Endothelial cell of umbilical vein (primary cell): ENCODE measurements around the gene ABHD5. TPM values are rescaled to one million over a fixed set of nuclear protein-coding genes. Genes with fewer than 3 reads are reported as not detected.

Source experiments
- BruUV-seq: library from RNA; stranded (reverse); fragments of 400-500 nt; replicated peaks from 2 replicates; lab custom pipeline; 2021; lab: Mats Ljungman, UMichigan
- CTCF ChIA-PET: fragments of 300-600, 350-600 bp; sonication (Branson Sonifier 250); formaldehyde crosslinking; loops from one replicate; lab custom pipeline; 2021; ENCODE audit warnings: antibody characterized with exemption, inconsistent platforms; lab: Charles Lee
- POLR2A ChIA-PET: fragments of 300-600, 350-600 bp; sonication (Branson Sonifier 250); formaldehyde crosslinking; loops from one replicate; lab custom pipeline; 2021; ENCODE audit warnings: antibody characterized with exemption, inconsistent platforms; lab: Charles Lee
- DNase-seq: peaks from one replicate; pipeline ENCODE4 v3.0.0-alpha.2; 2011; ENCODE audit warnings: low read depth, low spot score
- FAIRE-seq: peaks from 2 replicates; lab custom pipeline; 2011; peaks lifted over from hg19 to GRCh38; lab: Jason Lieb, UNC
- H2AFZ ChIP-seq: 2 replicates; pipeline ENCODE4 v1.6.0; 2012; ENCODE audit warnings: low read depth, low read length, control low read depth, inconsistent platforms
- H3K27ac ChIP-seq: 2 replicates; pipeline ENCODE4 v1.5.1; 2011; ENCODE audit warnings: low read depth, mild to moderate bottlenecking, control low read depth, low read length, moderate library complexity; ENCODE audit not compliant: insufficient read depth
- H3K27me3 ChIP-seq, 2 experiments: 2 replicates each; pipeline versions ENCODE4 v1.6.0 to v1.6.1; 2011; ENCODE audit warnings: low read length in 2 of 2, mixed read lengths in 1 of 2; ENCODE audit not compliant: control insufficient read depth in 2 of 2, insufficient read depth in 2 of 2
- H3K36me3 ChIP-seq, 2 experiments: 2 replicates in 1 of 2; 3 replicates in 1 of 2; pipeline ENCODE4 v1.5.1; 2011; ENCODE audit warnings: low read length in 2 of 2, mild to moderate bottlenecking in 1 of 2, moderate library complexity in 1 of 2; ENCODE audit not compliant: control insufficient read depth in 2 of 2, insufficient read depth in 2 of 2; ENCODE audit errors: extremely low read depth in 1 of 2
- H3K4me1 ChIP-seq: 3 replicates; pipeline ENCODE4 v1.5.1; 2011; ENCODE audit warnings: mild to moderate bottlenecking, low read length; ENCODE audit not compliant: control insufficient read depth, insufficient read depth; ENCODE audit errors: extremely low read depth
- H3K4me2 ChIP-seq: 2 replicates; pipeline ENCODE4 v1.6.1; 2011; ENCODE audit warnings: low read length, control low read depth, mixed read lengths; ENCODE audit not compliant: insufficient read depth
- H3K4me3 ChIP-seq, 3 experiments: fragments of 200-600 bp in 1 of 3; sonication (generic), shearing (Covaris generic) in 1 of 3; replicated peaks in 1 of 3; 2 replicates each; pipeline ENCODE4 v1.5.1; 2011 to 2016; ENCODE audit warnings: control low read depth in 3 of 3, low read length in 3 of 3, mild to moderate bottlenecking in 2 of 3, inconsistent platforms in 1 of 3, low read depth in 1 of 3, moderate library complexity in 1 of 3; ENCODE audit not compliant: insufficient read depth in 1 of 3
- H3K79me2 ChIP-seq: 2 replicates; pipeline ENCODE4 v1.6.0; 2012; ENCODE audit warnings: low read length, inconsistent platforms; ENCODE audit not compliant: control insufficient read depth, insufficient read depth
- H3K9ac ChIP-seq: replicated peaks from 2 replicates; pipeline ENCODE3; 2011; ENCODE audit warnings: low read length, control low read depth; ENCODE audit not compliant: insufficient read depth; ENCODE audit errors: extremely low read depth
- H3K9me1 ChIP-seq: replicated peaks from 3 replicates; pipeline ENCODE4 v1.6.0; 2011; ENCODE audit warnings: mild to moderate bottlenecking, low read length; ENCODE audit not compliant: control insufficient read depth, insufficient read depth; ENCODE audit errors: extremely low read depth
- H3K9me3 ChIP-seq: replicated peaks from 2 replicates; pipeline ENCODE4 v1.5.1; 2012; ENCODE audit warnings: low read length, inconsistent platforms; ENCODE audit not compliant: control insufficient read depth, insufficient read depth
- H4K20me1 ChIP-seq: replicated peaks from 2 replicates; pipeline ENCODE3; 2011; ENCODE audit warnings: mild to moderate bottlenecking, low read length; ENCODE audit not compliant: control insufficient read depth, insufficient read depth; ENCODE audit errors: extremely low read depth
- GATA2 ChIP-seq: IDR thresholded peaks from 2 replicates; pipeline ENCODE4 v1.7.0; 2011; ENCODE audit warnings: low read depth, mild to moderate bottlenecking, moderate library complexity, mixed read lengths, low read length; ENCODE audit not compliant: insufficient read length, insufficient read depth
- JUN ChIP-seq: IDR thresholded peaks from 2 replicates; pipeline ENCODE4 v1.6.1; 2011; ENCODE audit warnings: borderline replicate concordance, low read depth; ENCODE audit not compliant: insufficient read length, insufficient read depth
- MYC ChIP-seq: IDR thresholded peaks from one replicate; pipeline ENCODE4 v1.6.1; 2011; ENCODE audit warnings: mild to moderate bottlenecking, low read depth, low read length
- POLR2A ChIP-seq: IDR thresholded peaks from 2 replicates; pipeline ENCODE4 v1.6.1; 2012; ENCODE audit warnings: low read depth, mild to moderate bottlenecking, control low read depth, low read length
- POLR2AphosphoS5 ChIP-seq: IDR thresholded peaks from 2 replicates; pipeline ENCODE4 v1.6.1; 2012; ENCODE audit warnings: low read depth, mild to moderate bottlenecking, control low read depth, low read length, moderate library complexity; ENCODE audit not compliant: insufficient read depth
- dilution Hi-C: fragments of 300-500 bp; cut with MboI; formaldehyde crosslinking; loops from one replicate; pipeline ENCODE4 v1.15.0; 2019; ENCODE audit warnings: low sequenced_read_pairs; ENCODE audit not compliant: extremely low pct_ligation_motif_present
- intact Hi-C: fragments of 100-400 bp; cut with micrococcal nuclease; formaldehyde crosslinking; loops from one replicate; pipeline ENCODE4 v1.10.0; 2022
- polyA plus RNA-seq, 4 experiments: library from polyadenylated mRNA; depleted of rRNA in 3 of 4; stranded (reverse) in 3 of 4; unstranded in 1 of 4; fragments of >200 nt; gene quantifications; 2 replicates each; pipeline versions ENCODE4 v1.2.1 to v1.2.3, GENCODE V29; 2011 to 2012; ENCODE audit warnings: missing spikeins in 1 of 4
- total RNA-seq: library from RNA; stranded (reverse); gene quantifications from 2 replicates; pipeline ENCODE4 v1.2.3, GENCODE V29; 2021
- TF ChIP-seq, protein P1 (sequence below): IDR thresholded peaks from 2 replicates; pipeline ENCODE4 v1.6.1; 2011; ENCODE audit not compliant: insufficient read depth, insufficient read length
- TF ChIP-seq, protein P2 (sequence below), 2 donors: IDR thresholded peaks; 1 replicate in 1 of 2; 2 replicates in 1 of 2; pipeline ENCODE4 v1.5.1; 2011; ENCODE audit warnings: low read length in 2 of 2, mild to moderate bottlenecking in 2 of 2, moderate library complexity in 2 of 2, control low read depth in 1 of 2, inconsistent platforms in 1 of 2, low read depth in 1 of 2; ENCODE audit not compliant: insufficient read depth in 1 of 2; ENCODE audit errors: extremely low read depth in 1 of 2

The ABHD5 gene
- total and polyA plus RNA-seq, 2 donors (not counting 3 experiments of a cell fraction or from before 2014, with no cell fraction given): 10.0 to 21.2 TPM

DNA sequence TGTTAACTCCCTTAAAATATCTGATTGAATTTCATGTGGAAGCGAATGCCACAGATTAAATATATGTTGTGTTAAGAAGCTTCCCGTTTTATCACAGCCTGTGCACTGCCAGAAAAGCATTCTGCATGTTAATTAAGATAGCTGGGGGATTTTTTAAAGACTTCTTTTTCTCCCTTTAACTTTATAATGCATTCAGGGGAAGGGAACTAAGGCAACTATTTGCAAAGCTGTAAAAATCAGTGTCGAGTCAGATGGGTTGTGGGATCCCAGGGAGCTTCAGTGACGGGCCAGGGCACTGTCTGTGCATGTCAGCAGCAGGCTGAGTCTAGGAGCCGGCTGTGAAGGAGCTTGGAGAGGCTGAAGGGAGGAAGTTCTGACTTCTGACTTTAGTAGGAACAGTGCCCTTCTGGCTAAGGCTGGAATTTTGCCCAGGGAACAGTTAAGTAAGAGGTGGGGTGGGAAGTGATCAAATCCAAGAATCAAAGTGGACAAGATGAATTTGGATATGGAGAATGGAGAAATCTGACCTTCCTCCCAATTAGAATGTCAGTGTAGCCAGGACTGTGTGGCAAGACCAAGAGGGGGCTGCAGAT is 77.7 kb downstream of the ABHD5 start:
- Histone ChIP-seq H2AFZ (peak overlapping the region; percentile 6), H3K4me3 (no peak overlapping the region), H3K9me1 (no peaks in the 10 kb centered on the region), H3K4me1 (peaks cover 50% of the 10 kb centered on the region), H4K20me1 (no peaks in the 10 kb centered on the region), H3K9me3 (no peaks in the 10 kb centered on the region), H3K36me3 (no peaks in the 10 kb centered on the region), H3K27me3 (no peaks in the 10 kb centered on the region), H3K9ac (no peak overlapping the region), H3K27ac (peak overlapping the region; percentile 19), H3K4me2 (peak overlapping the region; percentile 3), H3K79me2 (no peaks in the 10 kb centered on the region)
- POLR2A ChIA-PET: no interaction called here
- TF ChIP-seq GATA2: no peak
- TF ChIP-seq MYC: no peak
- TF ChIP-seq, protein P1, sequence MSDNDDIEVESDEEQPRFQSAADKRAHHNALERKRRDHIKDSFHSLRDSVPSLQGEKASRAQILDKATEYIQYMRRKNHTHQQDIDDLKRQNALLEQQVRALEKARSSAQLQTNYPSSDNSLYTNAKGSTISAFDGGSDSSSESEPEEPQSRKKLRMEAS: no peak
- intact Hi-C loops: loop anchor here (2.0 to 10.0 kb wide), 4 partner anchors 228 to 606 kb away; partner anchors contain the start of gene SNRK
- dilution Hi-C loops: no loop called here
- DNase-seq (peak; percentile 58), FAIRE-seq (peak; percentile 70)
- BruUV-seq: no TSS peak
- CTCF ChIA-PET: interaction anchor here (0.8 to 2.3 kb wide), 22 partner anchors 9 to 606 kb away, joined by 3 to 21 read pairs (median 5); partner anchors contain the start of gene ABHD5

- no peaks in the 10 kb centered on the region for H3K36me3 ChIP-seq
- no peak overlapping the region for H3K9ac ChIP-seq
- FAIRE-seq (peak; percentile 95), DNase-seq (peak; percentile 93)
- BruUV-seq: no TSS peak
- peaks cover 50% of the 10 kb centered on the region for H3K4me1 ChIP-seq
- H2AFZ ChIP-seq: peak overlapping the region; percentile 74
- TF ChIP-seq, protein P2, sequence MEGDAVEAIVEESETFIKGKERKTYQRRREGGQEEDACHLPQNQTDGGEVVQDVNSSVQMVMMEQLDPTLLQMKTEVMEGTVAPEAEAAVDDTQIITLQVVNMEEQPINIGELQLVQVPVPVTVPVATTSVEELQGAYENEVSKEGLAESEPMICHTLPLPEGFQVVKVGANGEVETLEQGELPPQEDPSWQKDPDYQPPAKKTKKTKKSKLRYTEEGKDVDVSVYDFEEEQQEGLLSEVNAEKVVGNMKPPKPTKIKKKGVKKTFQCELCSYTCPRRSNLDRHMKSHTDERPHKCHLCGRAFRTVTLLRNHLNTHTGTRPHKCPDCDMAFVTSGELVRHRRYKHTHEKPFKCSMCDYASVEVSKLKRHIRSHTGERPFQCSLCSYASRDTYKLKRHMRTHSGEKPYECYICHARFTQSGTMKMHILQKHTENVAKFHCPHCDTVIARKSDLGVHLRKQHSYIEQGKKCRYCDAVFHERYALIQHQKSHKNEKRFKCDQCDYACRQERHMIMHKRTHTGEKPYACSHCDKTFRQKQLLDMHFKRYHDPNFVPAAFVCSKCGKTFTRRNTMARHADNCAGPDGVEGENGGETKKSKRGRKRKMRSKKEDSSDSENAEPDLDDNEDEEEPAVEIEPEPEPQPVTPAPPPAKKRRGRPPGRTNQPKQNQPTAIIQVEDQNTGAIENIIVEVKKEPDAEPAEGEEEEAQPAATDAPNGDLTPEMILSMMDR (IDR thresholded peaks at IDR 0.05; ENCODE audit: extremely low read depth in 1 of 2, insufficient read depth in 1 of 2, low read depth in 1 of 2, low read length in 2 of 2): peak; percentile 98
- TF ChIP-seq JUN: no peak
- no peak for TF ChIP-seq POLR2A
- peak; percentile 18 for TF ChIP-seq POLR2AphosphoS5
- intact Hi-C loops (loop anchor here (1.0 to 10.0 kb wide), 12 partner anchors 78 to 607 kb away; partner anchors contain the start of genes ANO10 and SNRK), dilution Hi-C loops (no loop called here)
- no peaks in the 10 kb centered on the region for H3K27me3 ChIP-seq
- H3K9me3 ChIP-seq: no peaks in the 10 kb centered on the region
- ChIA-PET POLR2A (interaction anchor here (0.6 kb wide), 1 partner anchor 61 kb away, joined by 5 read pairs; no protein-coding TSS in a partner anchor), CTCF (interaction anchor here (0.7 to 2.3 kb wide), 23 partner anchors 10 to 607 kb away, joined by 3 to 21 read pairs (median 5); partner anchors contain the start of gene ABHD5)
- H3K27ac ChIP-seq: no peak overlapping the region
- H3K79me2 ChIP-seq: no peaks in the 10 kb centered on the region
- peak overlapping the region; percentile 54 for H3K4me2 ChIP-seq
- no peaks in the 10 kb centered on the region for H4K20me1 ChIP-seq
- peak overlapping the region in 1 of 3 experiments; percentile 23 for H3K4me3 ChIP-seq
- no peaks in the 10 kb centered on the region for H3K9me1 ChIP-seq
Observed at GRCh38 chr3:43769097-43769884, 78.6 kb downstream of the ABHD5 start.
